ENCODE data around the gene SH3GL3. TPM values are rescaled to one million over a fixed set of nuclear protein-coding genes. Genes with fewer than 3 reads are reported as not detected.

The SH3GL3 gene
- total and polyA plus RNA-seq, 2 of the 13 experiments (the other 11 are each of a cell fraction or from before 2014, with no cell fraction given) = not detected

GRCh38 chr15:83537606-83538005 is 90.5 kb downstream of the SH3GL3 start:
- in situ Hi-C loops (cut with HindIII; ENCODE audit: extremely low pct_ligation_motif_present, low pct_unique_long_range_greater_than_20kb) = no loop called here
- H3K36me3 ChIP-seq (replicated peaks in 1 of 2; ENCODE audit: control insufficient read depth in 1 of 2, insufficient read depth in 2 of 2, low read length in 2 of 2) = no peaks in the 10 kb centered on the region
- H3K9me3 ChIP-seq (ENCODE audit: low read length) = no peaks in the 10 kb centered on the region
- DNase-seq (ENCODE audit: low spot score) (no peak), FAIRE-seq (no peak), ATAC-seq (no peak)
- no peak overlapping the region for H3K9ac ChIP-seq (ENCODE audit: insufficient read depth, low read depth, low read length)
- no TSS peak for BruUV-seq (replicated peaks)
- no peaks in the 10 kb centered on the region for H3K79me2 ChIP-seq (ENCODE audit: insufficient read depth, low read length)
- no peaks in the 10 kb centered on the region for H4K20me1 ChIP-seq (ENCODE audit: insufficient read depth, low read length)
- no peak overlapping the region for H3K4me3 ChIP-seq (replicated peaks in 1 of 3; ENCODE audit: insufficient read depth in 1 of 3, low read depth in 2 of 3, low read length in 3 of 3)
- ChIA-PET POLR2A (no interaction called here), CTCF (ENCODE audit: low intra/inter-chr PET ratio, low total read pairs) (no interaction called here)
- H3K27ac ChIP-seq (ENCODE audit: extremely low read length, insufficient read depth, low read length) = no peak overlapping the region
- no peak overlapping the region for H3K4me2 ChIP-seq (ENCODE audit: low read depth, low read length)
- no peaks in the 10 kb centered on the region for H3K4me1 ChIP-seq (ENCODE audit: insufficient read depth, low read length)
- H3K27me3 ChIP-seq (ENCODE audit: control insufficient read depth in 1 of 2, insufficient read depth in 2 of 2, low read length in 2 of 2) = no peaks in the 10 kb centered on the region
- 21% methylated on average over 2 of the region's 2 CpGs for WGBS (ENCODE audit: low lambda C conversion rate)
- intact Hi-C loops (cut with micrococcal nuclease; ENCODE audit: unreplicated experiment) = no loop called here
- TF ChIP-seq ZNF44 (CRISPR knock-in tag; IDR thresholded peaks at IDR 0.05) (no peak), RNF219 (CRISPR knock-in tag; IDR thresholded peaks at IDR 0.05) (no peak), ZNF674 (CRISPR knock-in tag; IDR thresholded peaks at IDR 0.05; ENCODE audit: low read depth) (no peak), SRF (IDR thresholded peaks at IDR 0.05; ENCODE audit: low read depth, low read length) (no peak), ZNF556 (CRISPR knock-in tag; IDR thresholded peaks at IDR 0.05; ENCODE audit: borderline replicate concordance) (no peak), ZNF547 (CRISPR knock-in tag; IDR thresholded peaks at IDR 0.05) (no peak), MAFF (IDR thresholded peaks at IDR 0.05; ENCODE audit: low read depth, low read length) (no peak), HNF4G (IDR thresholded peaks at IDR 0.05; ENCODE audit: borderline replicate concordance, low read depth, low read length) (no peak), HNF4G (CRISPR knock-in tag; IDR thresholded peaks at IDR 0.05; ENCODE audit: borderline replicate concordance, low read depth) (no peak), ZNF143 (CRISPR knock-in tag; IDR thresholded peaks at IDR 0.05) (no peak), TFDP2 (CRISPR knock-in tag; IDR thresholded peaks at IDR 0.05) (no peak), ZNF776 (CRISPR knock-in tag; IDR thresholded peaks at IDR 0.05) (no peak), ZNF629 (CRISPR knock-in tag; conservative IDR thresholded peaks at IDR 0.05) (no peak), ZSCAN20 (CRISPR knock-in tag; IDR thresholded peaks at IDR 0.05; ENCODE audit: borderline replicate concordance) (no peak), PRDM10 (CRISPR knock-in tag; IDR thresholded peaks at IDR 0.05; ENCODE audit: low read depth) (no peak), MTF1 (CRISPR knock-in tag; IDR thresholded peaks at IDR 0.05) (no peak), HCFC1 (IDR thresholded peaks at IDR 0.05; ENCODE audit: low read depth, low read length) (no peak), SMC3 (IDR thresholded peaks at IDR 0.05; ENCODE audit: low read length) (no peak), PHF5A (CRISPR knock-in tag; IDR thresholded peaks at IDR 0.05; ENCODE audit: low read depth, unreplicated experiment) (no peak), HES4 (CRISPR knock-in tag; IDR thresholded peaks at IDR 0.05; ENCODE audit: borderline replicate concordance) (no peak)
- no peak overlapping the region for H2AFZ ChIP-seq (ENCODE audit: low read length)

Data from HepG2 (cell line).